ENCODE results near the gene SLC25A2.
"Not testable (repeated sequence)": the region's sequence is repeated elsewhere in the genome, so short reads cannot be mapped to it uniquely, and the experiment has no call there.

Gene SLC25A2

DNA sequence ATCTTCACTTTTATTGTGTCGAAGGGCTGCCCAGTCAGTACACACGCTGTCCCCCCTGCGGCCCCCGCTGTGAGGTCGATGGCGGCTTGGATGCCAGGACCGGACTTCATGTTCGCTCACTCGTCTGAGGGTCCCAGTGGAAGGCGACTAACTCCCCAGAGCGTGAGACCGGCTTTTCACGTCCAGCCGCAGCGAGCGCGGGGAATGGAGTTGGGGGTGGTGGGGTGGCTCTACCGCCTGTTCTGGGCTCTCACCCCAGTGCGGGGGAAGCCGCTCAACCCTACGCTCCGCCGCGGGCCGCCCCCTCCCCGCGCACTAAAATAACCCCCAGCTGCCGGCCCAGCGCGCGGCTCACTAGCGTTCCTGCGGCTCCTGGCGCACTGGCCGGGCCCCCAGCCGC, at the start of gene SLC25A2:
Gene SLC25A2 (minus strand): TSS at position 294 of the 400 bp plus-strand sequence. CDS start 184 bp downstream, at position 110.
- no peak for DNase-seq (ENCODE audit: low read depth in 2 of 2, low spot score in 1 of 2)

DNA sequence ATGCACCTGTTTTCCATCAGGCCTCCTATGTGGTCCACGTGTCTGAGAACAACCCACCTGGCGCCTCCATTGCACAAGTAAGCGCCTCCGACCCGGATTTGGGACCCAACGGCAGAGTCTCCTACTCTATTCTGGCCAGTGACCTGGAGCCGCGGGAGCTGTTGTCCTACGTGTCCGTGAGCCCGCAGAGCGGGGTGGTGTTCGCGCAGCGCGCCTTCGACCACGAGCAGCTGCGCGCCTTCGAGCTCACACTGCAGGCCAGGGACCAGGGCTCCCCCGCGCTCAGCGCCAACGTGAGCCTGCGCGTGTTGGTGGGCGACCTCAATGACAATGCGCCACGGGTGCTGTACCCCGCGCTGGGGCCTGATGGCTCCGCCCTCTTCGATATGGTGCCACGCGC, 47.7 kb upstream of the SLC25A2 start:
- no peak for DNase-seq (ENCODE audit: low read depth in 2 of 2, low spot score in 1 of 2)

DNA sequence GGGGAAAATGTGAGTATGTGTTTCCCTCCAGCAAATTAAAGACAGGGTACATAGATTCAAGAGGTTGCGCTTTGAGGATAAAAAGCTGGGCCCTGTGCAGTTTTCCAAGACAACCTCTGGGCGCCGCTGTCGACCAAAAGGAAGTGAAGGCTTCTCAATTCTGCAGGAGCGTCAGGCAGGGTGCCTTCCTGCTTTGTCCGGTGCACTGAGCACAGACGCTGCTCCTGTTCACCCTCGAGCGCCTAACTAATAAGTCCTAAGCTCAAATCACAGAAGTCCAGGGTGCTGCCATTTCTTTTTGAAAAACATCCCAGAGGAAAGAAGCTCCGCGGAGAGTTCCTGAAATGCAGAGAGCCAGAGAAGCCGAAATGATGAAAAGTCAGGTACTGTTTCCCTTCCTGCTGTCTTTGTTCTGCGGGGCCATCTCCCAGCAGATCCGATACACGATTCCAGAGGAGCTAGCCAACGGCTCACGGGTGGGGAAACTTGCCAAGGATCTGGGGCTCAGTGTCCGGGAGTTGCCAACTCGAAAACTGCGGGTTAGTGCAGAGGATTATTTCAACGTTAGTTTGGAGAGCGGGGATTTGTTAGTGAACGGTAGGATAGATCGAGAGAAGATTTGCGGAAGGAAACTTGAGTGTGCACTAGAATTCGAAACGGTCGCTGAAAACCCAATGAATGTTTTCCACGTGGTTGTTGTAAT, 46.2 kb upstream of the SLC25A2 start, which contains the start of gene PCDHGB1:
Gene PCDHGB1 (plus strand): TSS at position 183 of the 703 bp plus-strand sequence. CDS start 162 bp downstream, at position 345.
- no peak for DNase-seq (ENCODE audit: low read depth in 2 of 2, low spot score in 1 of 2)

DNA sequence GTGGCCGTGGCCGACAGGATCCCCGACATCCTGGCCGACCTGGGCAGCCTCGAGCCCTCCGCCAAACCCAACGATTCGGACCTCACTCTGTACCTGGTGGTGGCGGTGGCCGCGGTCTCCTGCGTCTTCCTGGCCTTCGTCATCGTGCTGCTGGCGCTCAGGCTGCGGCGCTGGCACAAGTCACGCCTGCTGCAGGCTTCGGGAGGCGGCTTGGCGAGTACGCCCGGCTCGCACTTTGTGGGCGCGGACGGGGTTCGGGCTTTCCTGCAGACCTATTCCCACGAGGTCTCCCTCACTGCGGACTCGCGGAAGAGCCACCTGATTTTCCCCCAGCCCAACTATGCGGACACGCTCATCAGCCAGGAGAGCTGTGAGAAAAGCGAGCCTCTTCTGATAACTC, 42.2 kb upstream of the SLC25A2 start:
- DNase-seq (ENCODE audit: low read depth in 2 of 2, low spot score in 1 of 2): not testable (repeated sequence)

DNA sequence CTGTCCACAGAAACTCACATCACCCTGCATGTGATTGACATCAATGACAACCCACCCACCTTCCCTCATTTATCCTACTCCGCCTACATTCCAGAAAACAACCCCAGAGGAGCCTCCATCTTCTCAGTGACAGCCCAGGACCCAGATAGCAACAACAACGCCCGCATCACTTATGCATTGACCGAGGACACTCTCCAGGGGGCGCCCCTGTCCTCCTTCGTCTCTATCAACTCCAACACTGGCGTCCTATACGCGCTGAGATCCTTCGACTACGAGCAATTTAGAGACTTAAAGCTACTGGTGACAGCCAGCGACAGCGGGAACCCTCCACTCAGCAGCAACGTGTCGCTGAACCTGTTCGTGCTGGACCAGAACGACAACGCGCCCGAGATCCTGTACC, 41.5 kb upstream of the SLC25A2 start:
- DNase-seq (ENCODE audit: low read depth in 2 of 2, low spot score in 1 of 2): no peak

DNA sequence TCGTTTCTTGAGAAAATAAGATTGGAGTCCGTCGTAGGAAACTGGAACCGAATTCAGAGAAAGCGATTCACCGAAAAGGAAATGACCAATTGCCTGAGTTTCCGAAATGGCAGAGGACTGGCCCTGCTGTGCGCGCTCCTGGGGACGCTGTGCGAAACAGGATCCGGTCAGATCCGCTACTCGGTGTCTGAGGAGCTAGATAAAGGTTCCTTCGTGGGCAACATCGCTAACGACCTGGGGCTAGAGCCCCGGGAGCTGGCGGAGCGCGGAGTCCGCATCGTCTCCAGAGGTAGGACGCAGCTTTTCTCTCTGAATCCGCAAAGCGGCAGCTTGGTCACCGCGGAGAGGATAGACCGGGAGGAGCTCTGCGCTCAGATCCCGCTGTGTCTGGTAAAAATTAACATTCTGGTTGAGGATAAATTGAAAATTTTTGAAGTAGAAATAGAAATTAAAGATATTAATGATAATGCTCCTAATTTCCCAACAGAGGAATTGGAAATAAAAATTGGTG, 40.2 kb upstream of the SLC25A2 start:
- no peak for DNase-seq (ENCODE audit: low read depth in 2 of 2, low spot score in 1 of 2)

DNA sequence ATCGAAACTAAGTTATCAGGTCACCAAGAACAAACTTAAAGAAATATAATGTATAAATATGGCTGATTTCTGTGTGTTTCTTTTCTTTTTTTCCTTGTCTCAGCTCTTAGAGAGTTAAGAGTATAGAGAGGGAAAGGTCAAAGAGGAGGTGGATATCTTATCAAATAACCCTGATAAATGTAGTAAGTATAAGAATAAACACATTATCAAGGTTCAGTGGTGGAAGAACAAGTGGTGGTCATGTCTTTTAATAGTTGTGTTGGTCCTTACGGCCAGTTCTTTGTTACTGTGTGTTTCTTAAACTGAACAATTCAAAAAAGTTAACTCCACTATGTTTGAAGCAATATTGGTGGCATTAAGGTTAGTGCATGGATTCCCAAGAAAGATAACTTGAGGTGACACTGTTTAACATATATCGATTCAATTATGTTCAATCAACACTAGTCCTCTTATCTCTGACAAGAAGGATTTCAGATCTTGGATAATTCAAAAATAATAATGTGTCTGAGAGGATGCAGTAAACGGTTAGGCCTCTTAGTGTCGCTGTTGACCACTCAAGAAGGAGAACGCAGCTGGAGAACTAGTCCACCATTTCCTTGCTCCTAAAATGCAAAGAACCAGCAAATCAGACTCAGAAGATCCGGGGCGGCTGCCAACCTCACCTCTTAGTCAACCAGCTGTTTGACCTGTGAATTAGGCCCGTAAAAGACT, 39.5 kb upstream of the SLC25A2 start, which contains the start of gene PCDHGA3:
Gene PCDHGA3 (plus strand): TSS at position 588 of the 711 bp plus-strand sequence. CDS start 205 bp downstream, outside the sequence.
- DNase-seq (ENCODE audit: low read depth in 2 of 2, low spot score in 1 of 2): no peak

DNA sequence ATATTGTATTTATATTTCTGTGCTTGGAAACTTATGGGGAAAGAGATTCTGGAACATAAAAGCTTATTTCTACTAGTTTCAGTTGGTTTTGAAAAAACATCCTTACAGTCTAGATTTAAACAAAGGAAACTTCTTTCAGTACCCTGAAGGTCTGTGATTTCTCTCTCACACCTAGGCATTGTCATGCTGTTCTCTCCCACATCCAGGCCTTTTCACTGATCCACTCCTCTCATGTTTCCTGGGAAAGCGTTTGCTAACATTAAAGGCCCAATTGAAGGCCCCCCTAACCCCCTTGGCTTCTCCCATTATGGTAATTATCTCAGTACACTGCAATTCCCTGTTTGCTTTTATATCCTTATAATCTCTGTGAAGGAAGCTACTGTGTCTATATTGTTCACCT, 38.9 kb upstream of the SLC25A2 start:
- DNase-seq (ENCODE audit: low read depth in 2 of 2, low spot score in 1 of 2): no peak

DNA sequence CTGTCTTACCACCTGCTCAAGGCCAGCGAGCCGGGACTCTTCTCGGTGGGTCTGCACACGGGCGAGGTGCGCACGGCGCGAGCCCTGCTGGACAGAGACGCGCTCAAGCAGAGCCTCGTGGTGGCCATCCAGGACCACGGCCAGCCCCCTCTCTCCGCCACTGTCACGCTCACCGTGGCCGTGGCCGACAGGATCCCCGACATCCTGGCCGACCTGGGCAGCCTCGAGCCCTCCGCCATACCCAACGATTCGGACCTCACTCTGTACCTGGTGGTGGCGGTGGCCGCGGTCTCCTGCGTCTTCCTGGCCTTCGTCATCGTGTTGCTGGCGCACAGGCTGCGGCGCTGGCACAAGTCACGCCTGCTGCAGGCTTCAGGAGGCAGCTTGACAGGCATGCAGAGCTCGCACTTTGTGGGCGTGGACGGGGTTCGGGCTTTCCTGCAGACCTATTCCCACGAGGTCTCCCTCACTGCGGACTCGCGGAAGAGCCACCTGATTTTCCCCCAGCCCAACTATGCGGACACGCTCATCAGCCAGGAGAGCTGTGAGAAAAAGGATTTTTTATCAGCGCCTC, 37.0 kb upstream of the SLC25A2 start:
- DNase-seq (ENCODE audit: low read depth in 2 of 2, low spot score in 1 of 2): not testable (repeated sequence)

DNA sequence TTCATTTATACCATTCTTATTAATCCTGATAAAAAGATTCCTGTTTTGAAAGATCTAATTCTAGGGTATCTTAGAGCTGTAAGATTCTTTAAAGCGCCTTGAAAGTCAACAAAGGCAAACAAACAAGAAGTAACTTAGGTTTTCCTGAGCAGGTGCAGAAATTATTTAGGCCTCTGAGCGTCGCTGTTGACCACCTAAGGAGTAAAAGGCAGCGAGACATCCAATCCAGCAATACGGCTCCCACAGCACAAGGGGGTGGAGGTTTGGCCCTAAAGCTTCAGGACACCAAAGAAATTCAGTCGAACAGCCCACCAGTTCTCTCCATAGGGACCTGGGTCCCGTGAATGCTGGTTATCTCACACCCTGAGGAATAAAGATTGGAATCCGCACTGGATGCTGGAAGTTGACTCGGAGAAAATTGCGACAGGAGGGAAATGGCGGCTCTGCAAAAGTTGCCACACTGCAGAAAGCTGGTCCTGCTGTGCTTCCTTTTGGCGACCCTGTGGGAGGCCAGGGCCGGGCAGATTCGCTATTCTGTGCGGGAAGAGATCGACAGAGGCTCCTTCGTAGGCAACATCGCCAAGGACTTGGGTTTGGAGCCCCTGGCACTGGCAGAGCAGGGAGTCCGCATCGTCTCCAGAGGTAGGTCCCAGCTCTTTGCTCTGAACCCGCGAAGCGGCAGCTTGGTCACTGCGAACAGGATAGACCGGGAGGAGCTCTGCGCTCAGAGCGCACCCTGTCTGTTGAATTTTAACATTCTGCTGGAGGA, 34.9 kb upstream of the SLC25A2 start, which contains the start of gene PCDHGA2:
Gene PCDHGA2 (plus strand): TSS at position 223 of the 769 bp plus-strand sequence.
- DNase-seq (ENCODE audit: low read depth in 2 of 2, low spot score in 1 of 2): no peak

DNA sequence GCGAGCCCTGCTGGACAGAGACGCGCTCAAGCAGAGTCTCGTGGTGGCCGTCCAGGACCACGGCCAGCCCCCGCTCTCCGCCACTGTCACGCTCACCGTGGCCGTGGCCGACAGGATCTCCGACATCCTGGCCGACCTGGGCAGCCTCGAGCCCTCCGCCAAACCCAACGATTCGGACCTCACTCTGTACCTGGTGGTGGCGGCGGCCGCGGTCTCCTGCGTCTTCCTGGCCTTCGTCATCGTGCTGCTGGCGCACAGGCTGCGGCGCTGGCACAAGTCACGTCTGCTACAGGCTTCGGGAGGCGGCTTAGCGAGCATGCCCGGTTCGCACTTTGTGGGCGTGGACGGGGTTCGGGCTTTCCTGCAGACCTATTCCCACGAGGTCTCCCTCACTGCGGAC, 28.7 kb upstream of the SLC25A2 start:
- not testable (repeated sequence) for DNase-seq (ENCODE audit: low read depth in 2 of 2, low spot score in 1 of 2)

DNA sequence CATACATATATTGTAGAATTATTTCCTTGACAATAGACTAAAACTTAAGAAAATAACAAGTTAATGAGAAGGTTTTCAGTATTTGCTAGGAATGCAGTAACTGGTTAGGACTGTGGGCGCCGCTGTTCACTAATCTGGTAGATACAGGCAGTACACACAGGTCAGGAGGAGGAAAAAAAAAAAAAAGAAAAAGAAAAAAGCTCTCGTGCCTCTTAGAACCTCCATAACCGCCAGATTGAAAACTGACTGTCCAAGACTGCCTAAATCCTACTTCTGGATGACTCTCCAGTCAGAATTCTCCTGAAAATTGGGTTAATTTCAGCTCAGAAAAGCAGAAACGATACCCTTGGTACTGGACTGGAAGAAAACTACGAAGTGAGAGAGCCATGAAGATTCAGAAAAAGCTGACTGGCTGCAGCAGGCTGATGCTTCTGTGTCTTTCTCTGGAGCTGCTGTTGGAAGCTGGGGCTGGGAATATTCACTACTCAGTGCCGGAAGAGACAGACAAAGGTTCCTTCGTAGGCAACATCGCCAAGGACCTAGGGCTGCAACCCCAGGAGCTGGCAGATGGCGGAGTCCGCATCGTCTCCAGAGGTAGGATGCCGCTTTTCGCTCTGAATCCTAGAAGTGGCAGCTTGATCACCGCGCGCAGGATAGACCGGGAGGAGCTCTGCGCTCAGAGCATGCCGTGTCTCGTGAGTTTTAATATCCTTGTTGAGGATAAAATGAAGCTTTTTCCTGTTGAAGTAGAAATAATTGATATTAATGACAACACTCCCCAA, 26.6 kb upstream of the SLC25A2 start, which contains the start of gene PCDHGA1:
Gene PCDHGA1 (plus strand): TSS at position 216 of the 782 bp plus-strand sequence.
- no peak for DNase-seq (ENCODE audit: low read depth in 2 of 2, low spot score in 1 of 2)

DNA sequence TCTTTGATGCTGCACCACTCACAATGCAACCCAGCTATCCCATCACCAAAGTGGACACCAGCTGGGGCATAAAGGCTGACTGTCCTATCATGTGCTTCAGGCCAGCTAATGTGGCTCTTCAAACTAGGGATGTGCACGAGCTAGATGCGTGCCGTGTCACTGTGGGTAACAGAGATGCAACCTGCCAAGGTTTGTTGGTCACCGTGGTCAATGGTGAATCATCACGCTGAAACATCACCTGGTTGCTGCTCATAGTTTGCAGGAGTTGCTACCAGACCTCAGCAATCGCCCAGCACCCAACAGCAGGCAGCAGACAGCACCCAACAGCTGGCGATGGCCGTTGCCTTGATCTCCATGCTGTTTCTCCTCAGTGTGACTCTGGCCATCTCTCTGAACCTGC, 24.4 kb upstream of the SLC25A2 start:
- DNase-seq (ENCODE audit: low read depth in 2 of 2, low spot score in 1 of 2): no peak

DNA sequence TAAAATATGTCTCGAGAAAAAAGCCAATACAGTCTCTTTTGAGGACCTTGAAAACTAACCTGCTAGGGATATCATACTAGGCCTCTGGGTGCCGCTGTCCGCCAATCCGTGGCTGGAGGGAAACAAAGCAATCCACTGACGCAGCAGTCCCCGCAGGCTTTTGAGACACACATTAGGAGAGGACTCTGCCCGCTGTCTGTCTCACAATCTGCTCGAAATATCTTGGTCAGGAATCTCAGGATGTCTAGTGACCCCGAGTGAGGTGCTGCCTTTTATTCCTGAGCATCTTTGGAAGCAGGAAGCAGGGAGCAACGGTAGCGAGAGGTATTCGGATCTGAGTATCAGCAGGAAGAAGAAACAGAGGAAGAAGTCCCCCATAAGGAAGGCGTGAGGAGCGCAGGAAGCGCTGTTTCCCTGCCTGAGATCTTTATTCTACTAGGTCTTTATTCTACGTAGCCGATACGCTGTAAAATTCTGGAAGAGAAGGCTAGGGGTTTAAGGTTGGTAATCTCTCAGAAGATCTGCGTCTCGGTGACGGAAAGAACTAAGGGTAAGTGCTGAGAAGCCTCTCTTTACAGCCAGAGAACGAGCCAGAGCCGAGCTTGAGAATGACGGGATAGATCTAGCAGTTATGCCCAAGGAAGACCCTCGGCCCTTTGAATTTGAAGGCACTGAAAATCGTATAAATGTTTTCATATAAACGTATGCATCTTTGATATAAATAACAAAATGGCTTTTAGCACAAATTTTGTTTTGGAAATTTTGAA, 22.4 kb upstream of the SLC25A2 start:
- DNase-seq (ENCODE audit: low read depth in 2 of 2, low spot score in 1 of 2): peak; percentile 25 to 43

DNA sequence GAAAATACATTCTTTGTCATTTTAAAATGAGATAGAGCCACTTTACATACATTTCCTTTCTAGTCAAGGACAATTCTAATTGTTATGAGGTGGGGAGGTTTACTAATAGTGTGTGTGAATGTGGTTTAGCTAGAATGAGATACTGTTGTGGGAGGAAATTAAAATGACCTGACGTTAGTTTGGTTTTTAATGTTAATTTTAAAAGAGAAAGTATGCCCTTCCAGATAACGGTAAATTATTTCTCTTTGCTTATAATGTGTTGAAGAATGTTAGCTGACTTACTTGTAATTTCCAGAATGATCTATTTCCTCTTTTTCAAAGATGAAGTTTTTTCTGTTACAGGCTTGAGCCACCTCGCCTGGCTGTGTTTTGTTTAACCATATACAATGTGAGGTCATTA, 18.4 kb upstream of the SLC25A2 start:
- DNase-seq (ENCODE audit: low read depth in 2 of 2, low spot score in 1 of 2): no peak

DNA sequence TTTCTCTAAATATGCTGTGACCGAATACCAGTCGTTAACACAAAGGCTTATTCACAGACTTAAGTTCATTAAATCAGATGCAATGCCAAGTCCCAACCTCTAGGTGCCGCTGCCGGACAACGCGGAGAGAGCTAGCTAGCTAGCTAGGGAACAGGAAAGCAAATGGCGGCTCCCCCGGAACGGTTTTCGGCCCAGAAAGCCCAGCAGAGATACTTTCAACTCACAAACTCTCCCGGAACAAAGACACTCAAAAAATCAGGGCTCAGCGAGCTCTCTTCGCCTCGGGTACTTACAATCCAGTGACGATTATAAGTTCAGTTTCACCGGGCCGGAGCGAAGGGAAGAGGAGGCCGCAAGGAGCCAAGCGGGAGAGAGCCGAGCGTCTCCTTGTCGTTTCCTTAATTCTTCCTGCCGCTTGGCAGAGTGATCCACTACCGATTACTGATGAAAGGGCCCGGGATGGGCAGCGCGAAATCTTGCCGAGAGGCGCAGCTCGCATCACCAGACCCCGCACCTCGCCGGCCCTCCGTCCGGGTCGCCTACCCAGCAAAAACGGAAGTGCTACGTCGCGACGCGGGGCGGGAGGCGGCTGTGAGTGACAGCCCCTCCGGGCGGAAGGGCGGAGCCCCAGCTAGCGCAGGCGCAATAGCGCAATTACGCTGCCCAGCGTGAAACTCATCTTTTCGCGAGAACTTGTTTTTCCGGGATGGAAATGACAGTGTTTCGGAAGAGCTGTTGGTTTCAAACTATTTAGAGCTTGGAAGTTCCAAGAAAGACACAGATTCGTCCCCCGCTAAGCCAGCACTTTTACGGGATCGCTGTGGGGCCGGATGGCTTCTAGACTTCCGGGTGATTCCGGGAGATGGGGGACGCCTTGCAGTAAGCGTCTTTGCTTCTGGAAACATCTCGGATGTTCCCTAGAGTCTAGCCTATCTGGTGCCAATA, 16.6 kb upstream of the SLC25A2 start, which contains the start of gene TAF7:
Gene TAF7 (minus strand): TSS at position 560 of the 945 bp plus-strand sequence. CDS start 740 bp downstream, outside the sequence.
- DNase-seq (ENCODE audit: low read depth in 2 of 2, low spot score in 1 of 2): peak; percentile 84 to 86

DNA sequence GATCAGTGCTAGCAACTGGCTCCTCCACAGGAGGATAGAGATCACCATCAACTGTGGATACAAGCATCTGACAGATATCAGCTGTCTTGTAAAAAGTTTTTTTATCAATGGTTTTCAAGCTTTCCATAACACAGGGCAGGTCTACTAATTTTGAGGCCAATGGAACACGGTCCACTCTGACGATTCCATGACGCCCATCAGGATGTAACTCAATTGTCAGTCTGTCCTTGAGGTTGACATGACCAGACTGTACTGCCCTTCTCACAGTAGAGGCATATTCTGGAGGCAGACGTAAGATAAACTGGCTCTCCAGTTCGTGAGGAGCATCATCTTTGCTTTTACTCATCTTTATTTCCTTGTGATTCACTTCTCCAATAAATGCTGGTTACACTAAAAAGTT, 15.8 kb upstream of the SLC25A2 start:
- DNase-seq (ENCODE audit: low read depth in 2 of 2, low spot score in 1 of 2): no peak

DNA sequence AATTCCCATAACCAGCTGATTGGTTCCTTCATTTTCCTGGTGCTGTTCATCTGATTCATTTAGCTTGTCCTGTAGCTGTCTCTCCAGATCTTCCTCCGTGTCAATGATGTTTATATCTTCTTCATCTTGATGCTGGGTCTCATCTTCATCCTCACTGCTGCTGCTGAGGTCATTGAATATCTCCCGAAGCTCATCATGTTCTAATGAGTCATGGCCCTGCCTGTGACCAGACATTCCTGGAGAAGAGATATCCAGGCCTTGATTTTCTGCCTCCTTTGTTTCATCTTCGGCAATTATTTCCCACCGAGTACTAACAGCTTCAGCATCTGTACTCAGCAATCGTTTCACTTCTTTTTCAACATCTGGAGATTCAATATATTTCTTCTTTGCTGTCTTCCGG, 15.4 kb upstream of the SLC25A2 start:
- DNase-seq (ENCODE audit: low read depth in 2 of 2, low spot score in 1 of 2): no peak

Data from stimulated activated CD8-positive, alpha-beta memory T cell treated with anti-CD3 and anti-CD28 coated beads, Interleukin-4, amount 100 ng/mL, for 4 hours (primary cell).